Ovary (tissue), 9 donors: ENCODE data around the gene DMAC2L. TPM values are rescaled to one million over a fixed set of nuclear protein-coding genes. Genes with fewer than 3 reads are reported as not detected.

Experiments used
- DNase-seq, 5 donors: peaks; one replicate each; pipeline ENCODE4 v3.0.0-alpha.2; 2019 to 2020
- H3K27ac ChIP-seq, 2 donors: fragments of 200-600 bp; one replicate each; pipeline versions ENCODE4 v1.5.1 to v1.8.0; 2019 to 2022
- H3K27me3 ChIP-seq: fragments of 200-600 bp; one replicate; pipeline ENCODE4 v1.8.0; 2022
- H3K36me3 ChIP-seq: fragments of 200-600 bp; sonication (generic); one replicate; pipeline ENCODE4 v1.5.1; 2019
- H3K4me1 ChIP-seq: one replicate; pipeline ENCODE4 v1.8.1; 2013; ENCODE audit warnings: mild to moderate bottlenecking, moderate library complexity; ENCODE audit not compliant: insufficient read depth
- H3K4me3 ChIP-seq: fragments of 200-600 bp; sonication (generic); one replicate; pipeline ENCODE4 v1.5.1; 2017
- H3K9me3 ChIP-seq, 2 donors: fragments of 200-600 bp in 1 of 2; sonication (generic) in 1 of 2; one replicate each; pipeline versions ENCODE4 v1.5.1 to v1.8.1; 2013 to 2019; ENCODE audit warnings: mild to moderate bottlenecking in 1 of 2, moderate library complexity in 1 of 2
- CTCF ChIP-seq, 3 donors: fragments of 450-650 bp in 2 of 3; fragments of 200-600 bp in 1 of 3; IDR thresholded peaks; one replicate each; pipeline versions ENCODE4 v1.5.1 to v1.8.0; 2016 to 2022; ENCODE audit warnings: antibody characterized with exemption in 3 of 3, mild to moderate bottlenecking in 1 of 3
- EP300 ChIP-seq: sonication (generic); formaldehyde crosslinking; IDR thresholded peaks from one replicate; pipeline ENCODE4 v1.6.1; 2017; ENCODE audit warnings: antibody characterized with exemption
- POLR2A ChIP-seq: fragments of 450-650 bp; IDR thresholded peaks from one replicate; pipeline ENCODE4 v1.6.1; 2017; ENCODE audit warnings: antibody characterized with exemption, mild to moderate bottlenecking, moderate library complexity
- WGBS, 3 donors: extraction: QIAGEN DNeasy Blood & Tissue Kit in 1 of 3; methylation state at CpG; one replicate each; pipeline versions ENCODE4 v1.1.5 to v1.1.7; 2013 to 2017; 5-methylcytosine and 5-hydroxymethylcytosine counted together
- intact Hi-C, 4 donors: fragments of 100-400 bp; cut with DNase I; formaldehyde crosslinking; loops; one replicate each; pipeline versions ENCODE4 v1.11.0 to v1.15.1; 2022 to 2023
- polyA plus RNA-seq, 2 donors: library from polyadenylated mRNA; stranded (reverse); fragments of 200-250 nt in 1 of 2; fragments of 350-450 nt in 1 of 2; fragmentation: Illumina TruSeq in 1 of 2; extraction: RNeasy Lipid Tissue Mini Kit (QIAGEN cat#74804) in 1 of 2; gene quantifications; one replicate each; pipeline ENCODE4 v1.2.3, GENCODE V29; 2013 to 2014
- total RNA-seq, 7 donors: library from RNA; depleted of rRNA in 2 of 7; stranded (reverse); fragments of >200 nt in 2 of 7; fragmentation: NEBNext Ultra II Directional in 3 of 7; extraction: Animal tissue kit (Norgen Biotek cat#: 25700) in 3 of 7; gene quantifications; one replicate each; pipeline versions ENCODE4 v1.1.0 to v1.2.4, GENCODE V29; 2016 to 2023
- donor health status: DM: no; HTN: no; CAD: no; lungs with moderate emphysema.
- donor health status: DM: no; HTN: no; CAD: no.
- donor health status: Bipolar disorder and iron deficiency.
- donor health status: DM: yes; HTN: yes; CAD: no.
- donor health status: DM: no; HTN: no; CAD: no.
- donor health status: DM: yes; HTN: yes; CAD: no.

DMAC2L gene
- total and polyA plus RNA-seq, 9 donors, result 5.1 to 19.8 (median 12.9) TPM

GRCh38 chr14:50270932-50271331 is 41.2 kb upstream of the DMAC2L start:
- no peaks in the 10 kb centered on the region for H3K27me3 ChIP-seq
- 91 to 95% (median 94%) methylated on average over 6 of the region's 6 CpGs for WGBS, 3 donors
- no peaks in the 10 kb centered on the region for H3K9me3 ChIP-seq
- no peak overlapping the region for H3K4me3 ChIP-seq
- TF ChIP-seq CTCF (IDR thresholded peaks at IDR 0.05) (no peak), POLR2A (no peak), EP300 (no peak)
- intact Hi-C loops, result no loop called here
- no peaks in the 10 kb centered on the region for H3K36me3 ChIP-seq
- DNase-seq, result no peak
- no peak overlapping the region for H3K27ac ChIP-seq
- H3K4me1 ChIP-seq, result no peaks in the 10 kb centered on the region

- intact Hi-C loops, result no loop called here
- Histone ChIP-seq H3K4me1 (no peaks in the 10 kb centered on the region), H3K9me3 (no peaks in the 10 kb centered on the region), H3K4me3 (no peak overlapping the region), H3K36me3 (no peaks in the 10 kb centered on the region), H3K27me3 (no peaks in the 10 kb centered on the region), H3K27ac (no peak overlapping the region)
- no peak for DNase-seq
- TF ChIP-seq POLR2A, result no peak
- no peak for TF ChIP-seq CTCF (IDR thresholded peaks at IDR 0.05)
- no peak for TF ChIP-seq EP300
- 92 to 96% (median 95%) methylated on average over 1 of the region's 1 CpG for WGBS, 3 donors
Measured at GRCh38 chr14:50272498-50272897, 39.6 kb upstream of the DMAC2L start.

DNA sequence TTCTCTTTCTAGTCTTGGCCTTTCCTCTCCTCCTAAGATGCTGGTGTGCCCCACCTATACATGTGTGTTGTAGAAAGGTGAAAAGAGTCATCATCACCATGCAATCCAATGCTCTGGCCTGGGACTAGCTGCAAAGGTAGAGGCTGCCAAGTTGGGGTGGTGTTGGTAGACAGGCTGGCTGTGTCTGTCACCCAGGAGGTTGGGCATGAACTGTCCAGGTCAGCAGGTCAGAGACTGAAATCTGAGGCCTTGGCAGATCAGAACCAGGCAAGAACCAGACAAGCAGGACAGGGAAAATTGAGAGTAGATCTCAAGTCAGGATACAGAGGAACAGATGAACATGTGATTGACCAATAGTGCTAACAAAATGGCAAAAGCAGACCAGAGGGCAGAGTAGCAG is 26.3 kb upstream of the DMAC2L start:
- no peak overlapping the region for H3K27ac ChIP-seq
- no peaks in the 10 kb centered on the region for H3K36me3 ChIP-seq
- H3K9me3 ChIP-seq, result no peaks in the 10 kb centered on the region
- intact Hi-C loops, result no loop called here
- H3K4me3 ChIP-seq, result no peak overlapping the region
- no peaks in the 10 kb centered on the region for H3K4me1 ChIP-seq
- no peak for DNase-seq
- H3K27me3 ChIP-seq, result no peaks in the 10 kb centered on the region
- TF ChIP-seq CTCF (IDR thresholded peaks at IDR 0.05) (no peak), POLR2A (no peak), EP300 (no peak)

DNA sequence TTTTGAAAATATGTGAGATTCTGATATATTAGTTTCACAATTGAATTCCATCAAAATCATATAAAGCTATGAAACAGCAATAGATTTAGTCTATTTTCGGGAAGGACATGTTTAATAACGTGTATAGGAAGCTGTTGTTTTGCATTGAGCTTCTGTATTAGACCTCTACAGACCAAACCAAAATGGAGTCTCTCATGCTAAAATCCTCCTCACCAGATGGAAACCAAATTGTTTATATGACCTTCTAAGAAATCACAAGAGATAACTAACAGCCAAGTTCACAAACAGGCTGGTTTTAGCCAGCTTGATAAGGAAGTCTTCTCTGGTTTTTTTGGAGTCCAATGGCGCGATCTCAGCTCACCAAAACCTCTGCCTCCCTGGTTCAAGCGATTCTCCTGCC is 24.0 kb upstream of the DMAC2L start:
- Histone ChIP-seq H3K36me3 (no peaks in the 10 kb centered on the region), H3K27me3 (no peaks in the 10 kb centered on the region), H3K4me3 (no peak overlapping the region), H3K4me1 (no peaks in the 10 kb centered on the region), H3K27ac (no peak overlapping the region), H3K9me3 (no peaks in the 10 kb centered on the region)
- intact Hi-C loops, result no loop called here
- WGBS, 3 donors, result 96 to 97% (median 96%) methylated on average over 5 of the region's 5 CpGs
- TF ChIP-seq POLR2A, result no peak
- TF ChIP-seq EP300, result no peak
- TF ChIP-seq CTCF (IDR thresholded peaks at IDR 0.05), result no peak
- DNase-seq, result no peak

DNA sequence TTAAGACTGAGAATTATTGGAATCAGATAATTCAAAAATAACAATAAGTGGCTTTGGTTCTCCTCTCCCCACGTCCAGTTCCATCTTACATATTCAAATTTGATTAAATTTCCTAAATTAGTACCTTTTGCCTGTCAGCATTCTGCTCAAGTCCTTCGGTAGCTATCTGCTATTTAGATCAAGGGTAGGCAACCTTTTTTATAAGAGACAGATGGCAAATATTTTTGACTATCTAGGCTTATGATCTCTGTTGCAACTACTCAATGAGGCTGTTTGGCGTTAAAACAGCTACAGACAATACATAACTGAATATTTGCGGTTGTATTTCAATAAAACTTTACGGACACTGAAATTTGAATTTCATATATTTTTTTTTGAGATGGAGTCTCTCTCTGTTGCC is 21.8 kb upstream of the DMAC2L start:
- TF ChIP-seq POLR2A, result no peak
- TF ChIP-seq EP300, result no peak
- TF ChIP-seq CTCF (IDR thresholded peaks at IDR 0.05), result no peak
- Histone ChIP-seq H3K4me3 (no peak overlapping the region), H3K27ac (no peak overlapping the region), H3K9me3 (no peaks in the 10 kb centered on the region), H3K4me1 (no peaks in the 10 kb centered on the region), H3K27me3 (no peaks in the 10 kb centered on the region), H3K36me3 (no peaks in the 10 kb centered on the region)
- DNase-seq, result no peak
- intact Hi-C loops, result no loop called here
- WGBS, 3 donors, result 86 to 98% (median 86%) methylated on average over 5 of the region's 5 CpGs
